Stimulated activated CD4-positive, alpha-beta T cell treated with anti-CD3 and anti-CD28 coated beads, Interleukin-4, amount 100 ng/mL, for 1 hour (primary cell): Measurements from ENCODE around the gene SFN.
"Not testable (repeated sequence)": the region's sequence is repeated elsewhere in the genome, so short reads cannot be mapped to it uniquely, and the experiment has no call there.

Source experiments
- DNase-seq: peaks from one replicate; pipeline ENCODE4 v3.0.0-alpha.2; 2020

Gene SFN

GRCh38 chr1:26839779-26840178 lies 23.2 kb upstream of the SFN start:
- no peak for DNase-seq

- no peak for DNase-seq
Measured at GRCh38 chr1:26844424-26845196, 18.3 kb upstream of the SFN start.

GRCh38 chr1:26847826-26848225 lies 15.1 kb upstream of the SFN start:
- DNase-seq = not testable (repeated sequence)

DNA sequence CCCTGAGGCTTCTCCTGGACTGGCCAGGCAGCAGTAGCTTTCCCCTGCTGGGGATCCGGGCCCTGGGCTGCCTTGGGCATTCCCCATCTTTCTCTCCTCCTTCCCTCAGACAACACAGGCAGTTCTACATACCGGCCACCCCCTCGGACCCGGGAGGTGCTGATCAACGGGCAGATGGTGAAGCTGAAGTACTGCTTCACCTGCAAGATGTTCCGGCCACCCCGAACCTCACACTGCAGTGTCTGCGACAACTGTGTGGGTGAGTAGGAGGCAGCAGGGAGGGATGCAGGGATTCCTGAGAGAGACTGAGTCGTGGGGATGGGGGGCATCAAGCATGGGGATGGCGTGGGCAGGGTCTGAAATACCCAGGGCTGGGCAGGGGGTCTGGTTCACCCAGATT lies 14.4 kb upstream of the SFN start:
- no peak for DNase-seq

DNA sequence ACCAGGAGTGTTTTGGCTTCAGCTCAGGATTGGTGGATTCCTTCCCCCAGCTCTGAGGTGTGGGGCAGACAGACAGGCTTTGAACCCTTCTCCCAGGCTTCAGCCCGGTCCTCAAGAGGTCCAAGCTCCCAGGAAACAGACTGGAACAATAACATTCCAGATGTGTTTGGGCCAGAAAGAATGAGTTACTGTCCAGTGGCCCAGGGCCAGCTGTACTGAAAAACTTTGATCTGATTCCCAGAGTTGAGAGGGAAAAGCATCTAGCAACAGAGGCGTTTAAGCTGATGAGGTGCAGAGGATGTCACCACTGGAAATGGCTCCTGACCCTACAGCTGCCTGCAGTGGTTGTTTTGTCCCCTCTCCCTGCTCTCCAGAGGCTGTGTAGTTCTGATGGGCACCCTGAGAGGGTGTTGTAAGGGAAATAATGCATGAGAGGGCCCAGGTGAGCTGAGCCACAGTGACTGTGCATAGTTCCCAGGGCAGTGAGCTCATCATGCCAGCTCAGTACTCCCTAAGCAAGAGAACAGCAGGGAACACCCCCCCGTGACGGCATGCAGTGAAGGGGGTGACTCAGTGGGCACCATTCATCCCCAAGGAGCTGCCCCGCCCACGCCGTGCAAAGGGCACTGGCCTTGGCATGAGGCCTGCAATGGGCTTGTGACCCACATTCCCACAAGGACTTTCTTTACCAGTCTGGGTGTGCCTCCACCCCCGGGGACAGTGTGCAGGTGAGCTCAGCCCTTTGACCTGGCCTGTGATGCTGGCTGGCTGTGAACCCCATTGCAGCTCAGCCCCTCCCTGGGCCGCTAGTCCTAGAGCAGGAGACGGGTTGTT lies 13.8 kb upstream of the SFN start:
- DNase-seq = no peak

GRCh38 chr1:26851106-26851684 lies 11.8 kb upstream of the SFN start:
- no peak for DNase-seq

DNA sequence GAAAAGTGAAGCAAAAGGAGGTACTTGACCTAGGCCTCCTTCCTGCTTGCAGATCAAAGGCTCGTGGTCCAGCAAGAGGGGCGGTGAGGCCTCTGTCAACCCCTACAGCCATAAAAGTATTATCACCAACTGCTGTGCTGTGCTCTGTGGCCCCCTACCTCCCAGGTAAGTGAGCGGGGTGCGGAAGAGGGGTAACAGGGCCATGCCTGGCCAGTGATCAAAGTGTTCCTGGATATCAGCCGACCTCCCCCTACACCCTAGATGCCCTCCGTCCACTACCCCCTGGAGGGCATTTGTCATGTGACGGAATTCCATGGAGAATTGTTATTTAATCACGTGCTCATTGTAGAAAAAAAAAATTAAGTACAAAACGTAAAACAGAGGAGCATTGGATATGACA lies 10.2 kb upstream of the SFN start:
- DNase-seq = no peak

GRCh38 chr1:26853156-26853555 lies 9.8 kb upstream of the SFN start:
- peak; percentile 82 for DNase-seq

DNA sequence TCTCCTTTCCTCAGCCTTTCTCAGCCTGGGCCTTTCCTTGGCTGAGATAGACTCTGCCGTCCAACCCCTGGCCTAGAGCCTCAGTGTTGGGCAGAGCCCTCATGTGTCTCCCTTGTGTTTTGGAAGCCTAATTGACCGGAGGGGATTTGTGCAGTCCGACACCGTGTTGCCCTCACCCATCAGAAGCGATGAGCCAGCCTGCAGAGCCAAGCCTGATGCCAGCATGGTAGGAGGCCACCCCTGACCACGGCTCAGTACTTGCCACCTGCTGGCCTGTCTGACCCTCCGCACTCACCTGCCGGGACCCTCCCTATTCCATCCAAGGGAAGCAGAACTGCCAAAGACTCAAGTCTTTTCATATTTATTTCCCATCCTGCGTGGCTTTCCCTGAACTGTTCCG lies 9.3 kb upstream of the SFN start:
- DNase-seq = no peak

DNA sequence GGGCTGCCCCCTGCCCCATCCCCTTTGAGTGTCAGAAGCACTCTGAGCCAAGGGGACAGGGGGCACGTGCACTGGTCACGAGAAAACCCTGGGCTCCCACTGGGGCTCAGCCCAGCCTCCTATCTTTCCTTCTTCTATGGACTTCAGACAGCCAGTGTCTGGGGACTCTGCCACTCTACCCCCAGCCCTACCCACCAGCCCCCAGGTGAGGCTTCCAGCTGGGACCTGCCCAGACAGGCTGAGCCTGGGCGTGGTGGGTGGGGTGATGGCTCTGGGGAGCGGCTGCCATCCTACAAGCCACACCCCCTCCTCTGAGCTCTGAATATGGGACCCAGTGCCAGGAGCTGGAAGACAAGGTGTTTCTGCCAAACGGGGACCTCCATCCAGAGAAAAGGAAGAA lies 8.0 kb upstream of the SFN start:
- no peak for DNase-seq

DNA sequence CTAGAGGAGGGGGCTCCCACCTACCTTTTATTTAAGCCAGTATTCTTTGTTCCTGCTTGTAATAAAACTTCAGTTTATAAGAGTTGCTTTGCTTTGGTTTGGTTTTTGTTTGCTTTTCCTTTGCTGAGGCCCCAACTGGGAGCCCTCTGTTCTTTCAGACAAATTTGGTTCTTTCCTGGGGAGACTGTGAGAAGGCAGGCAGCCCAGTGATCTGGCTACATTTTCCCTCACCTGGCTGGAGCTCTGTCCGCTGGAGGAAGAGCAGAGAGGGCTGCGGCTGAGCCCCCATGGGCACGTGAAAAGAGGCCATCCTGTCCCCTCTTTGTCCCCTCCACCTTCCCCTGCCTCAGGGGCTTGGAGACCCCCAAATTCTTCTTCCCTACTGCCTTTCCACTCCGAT lies 7.3 kb upstream of the SFN start:
- DNase-seq = no peak

DNA sequence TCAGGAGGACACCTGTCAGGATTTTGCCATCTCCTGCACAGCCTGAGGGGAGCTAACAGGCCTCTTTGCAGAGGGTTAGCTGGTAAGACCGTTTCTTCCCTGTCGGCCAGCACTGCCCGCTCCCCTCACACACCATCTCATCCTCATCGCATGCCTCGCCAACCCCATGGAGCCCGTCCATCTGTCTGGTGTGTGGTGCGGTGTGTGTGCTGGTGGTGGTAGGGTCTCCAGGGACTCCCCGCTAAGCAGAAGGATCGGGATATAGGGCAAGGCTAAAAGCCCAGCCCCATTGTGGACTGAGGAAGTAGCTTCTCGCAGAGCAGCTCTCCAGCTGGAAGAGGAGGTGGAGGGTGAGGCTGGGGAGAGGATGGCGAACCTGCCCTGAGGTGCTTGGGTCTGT lies 6.8 kb upstream of the SFN start:
- no peak for DNase-seq

- no peak for DNase-seq
Measured at GRCh38 chr1:26856604-26857469, 6.1 kb upstream of the SFN start.

GRCh38 chr1:26857473-26858060 lies 5.4 kb upstream of the SFN start:
- DNase-seq = no peak

DNA sequence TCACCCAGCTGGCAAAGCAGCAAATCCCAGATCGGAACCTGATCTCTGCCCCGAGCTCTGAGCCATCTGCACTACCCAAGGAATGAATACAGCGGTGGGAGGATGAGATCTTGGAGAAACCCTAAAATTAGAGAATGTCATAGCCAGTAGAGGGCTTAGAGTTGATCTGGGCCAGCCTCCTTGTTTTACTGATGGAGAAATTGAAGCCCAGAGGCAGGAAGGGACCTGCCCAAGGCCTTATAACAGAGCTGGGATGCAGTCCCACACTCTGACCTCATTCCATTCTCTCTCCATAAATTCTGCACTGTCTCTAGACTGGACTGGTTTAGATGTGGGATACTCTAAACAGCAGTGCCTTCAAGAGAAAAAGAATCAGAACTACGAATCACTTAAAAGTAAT lies 4.8 kb upstream of the SFN start:
- DNase-seq = no peak

GRCh38 chr1:26858891-26859640 lies 3.9 kb upstream of the SFN start:
- DNase-seq = no peak

GRCh38 chr1:26861286-26861701 lies 1.7 kb upstream of the SFN start:
- no peak for DNase-seq

- no peak for DNase-seq
Measured at GRCh38 chr1:26861889-26862378, 1.0 kb upstream of the SFN start.

GRCh38 chr1:26863685-26864077 lies 732 bp downstream of the SFN start:
- no peak for DNase-seq

DNA sequence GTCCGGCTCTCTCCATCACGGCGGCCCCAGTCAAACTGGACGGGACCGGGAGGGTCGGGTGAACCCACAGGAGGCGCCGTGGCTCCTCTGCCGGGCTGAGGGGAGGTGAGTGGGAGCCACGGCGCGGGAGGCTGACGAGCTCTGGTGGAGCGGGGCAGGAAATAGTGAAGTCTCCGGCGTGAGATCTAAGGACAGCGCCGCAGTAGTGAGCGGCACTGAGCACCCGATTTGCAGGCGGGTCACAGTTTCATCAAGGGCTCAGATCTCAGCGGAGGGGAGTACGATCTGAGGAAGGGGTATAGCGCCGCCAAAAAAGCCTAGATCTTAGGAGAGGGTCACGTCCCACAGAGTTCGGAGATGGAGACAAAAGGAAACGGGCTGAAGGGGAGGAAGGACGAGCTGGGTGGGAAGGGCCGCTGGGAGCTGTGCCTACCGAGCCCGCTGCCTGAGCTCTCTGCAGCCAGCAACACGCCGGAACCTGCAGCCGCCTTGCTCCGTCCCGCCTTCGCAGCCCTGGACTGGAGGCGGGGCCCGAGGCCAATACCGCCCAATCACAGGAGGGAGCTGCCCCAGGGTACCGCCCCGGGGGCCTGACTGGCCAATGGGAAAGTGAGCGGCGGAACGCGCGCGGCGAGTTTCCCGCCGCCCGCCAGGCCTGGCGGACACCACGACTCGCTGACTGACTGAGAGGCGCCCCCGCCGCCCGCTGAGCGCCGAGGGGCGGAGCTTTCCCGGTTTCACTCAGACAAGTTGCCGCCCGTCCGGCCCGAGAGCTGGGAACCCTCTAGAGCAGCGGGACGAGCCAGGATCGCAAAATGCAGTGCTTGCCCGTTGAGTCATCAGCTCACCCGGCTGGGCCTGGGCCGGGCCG lies 1.9 kb downstream of the SFN start:
- peak; percentile 92 for DNase-seq

- not testable (repeated sequence) for DNase-seq
Measured at GRCh38 chr1:26873097-26873496, 10.1 kb downstream of the SFN start.
